GM03348 (cell line): Measurements from ENCODE around the gene MESP2.

ENCODE experiments used
- DNase-seq: peaks from one replicate; pipeline ENCODE4 v3.0.0; 2012; ENCODE audit warnings: low spot score

Gene MESP2

GRCh38 chr15:89818287-89818686 is 42.2 kb downstream of the MESP2 start:
- DNase-seq, result no peak

GRCh38 chr15:89820666-89821611 is 44.8 kb downstream of the MESP2 start:
- peak; percentile 56 for DNase-seq

- no peak for DNase-seq
These were observed 45.9 kb downstream of the MESP2 start for GRCh38 chr15:89822026-89822425.

- no peak for DNase-seq
These were observed 46.4 kb downstream of the MESP2 start for GRCh38 chr15:89822611-89822950.

GRCh38 chr15:89822951-89823711 is 47.0 kb downstream of the MESP2 start:
- peak; percentile 65 for DNase-seq

GRCh38 chr15:89823836-89824606 is 47.9 kb downstream of the MESP2 start:
- DNase-seq, result no peak

- no peak for DNase-seq
These were observed 48.4 kb downstream of the MESP2 start for GRCh38 chr15:89824607-89824867.

GRCh38 chr15:89825271-89825940 is 49.3 kb downstream of the MESP2 start:
- no peak for DNase-seq

GRCh38 chr15:89826671-89827655 is 50.8 kb downstream of the MESP2 start:
- no peak for DNase-seq

- no peak for DNase-seq
These were observed 51.7 kb downstream of the MESP2 start for GRCh38 chr15:89827829-89828228.
